HG03108 (cell line): ENCODE results near the gene CPA4.

Experiments used
- ATAC-seq: cut with Tn5 transposase; IDR thresholded peaks from one replicate; pipeline ENCODE4 v1.9.1; 2021; ENCODE audit warnings: moderate library complexity; ENCODE audit not compliant: unreplicated experiment

The CPA4 gene

DNA sequence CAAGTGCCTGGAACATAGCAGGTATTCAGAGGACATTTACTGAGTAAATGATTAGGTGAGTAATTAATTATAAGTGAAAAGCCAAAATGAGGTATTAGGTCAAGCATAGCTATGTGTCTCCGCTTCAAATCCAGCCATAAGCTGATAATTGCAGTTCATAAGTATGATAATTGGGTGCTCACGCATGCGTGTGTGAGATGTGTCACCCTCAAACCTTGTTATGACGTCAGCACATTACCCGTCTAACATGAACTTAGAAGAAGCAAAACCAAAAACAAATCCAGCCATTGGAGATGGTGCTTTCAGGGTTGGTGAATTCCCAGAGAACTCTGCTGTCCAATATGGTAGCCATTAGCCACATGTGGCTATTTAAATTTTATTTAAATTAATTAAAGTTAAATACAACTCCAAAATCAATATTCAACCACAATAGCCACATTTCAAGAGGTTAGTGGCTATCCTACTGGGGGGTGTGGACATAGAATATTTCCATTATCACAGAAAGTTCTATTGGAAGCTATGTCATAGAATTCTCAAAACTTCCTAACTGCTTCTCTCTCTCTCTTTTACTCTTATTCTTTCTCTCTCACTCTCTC is 51.4 kb downstream of the CPA4 start, which contains the start of gene CPA5:
Gene CPA5 (plus strand): TSS at position 546 of the 596 bp plus-strand sequence. CDS start 1,670 bp downstream, outside the sequence.
- no peak for ATAC-seq

DNA sequence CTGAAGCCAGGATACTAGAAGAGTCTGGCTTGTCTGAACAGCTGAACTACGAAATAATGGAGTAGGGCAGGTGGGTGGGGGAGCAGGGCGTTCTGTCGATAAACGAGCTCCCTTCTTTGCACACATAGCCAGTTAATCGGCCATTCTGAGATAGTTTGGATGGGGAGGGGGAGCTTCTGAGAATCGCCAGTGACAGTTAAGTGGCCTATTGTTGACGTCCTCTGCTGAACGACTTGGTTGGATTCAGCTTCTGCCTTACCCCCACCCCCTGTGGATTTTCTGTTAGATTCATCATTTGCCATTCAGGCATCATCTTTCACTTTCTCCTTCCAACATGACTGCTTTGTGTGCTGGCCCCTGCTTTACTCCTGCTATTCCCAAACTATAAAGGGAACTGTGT is 52.2 kb downstream of the CPA4 start:
- no peak for ATAC-seq

DNA sequence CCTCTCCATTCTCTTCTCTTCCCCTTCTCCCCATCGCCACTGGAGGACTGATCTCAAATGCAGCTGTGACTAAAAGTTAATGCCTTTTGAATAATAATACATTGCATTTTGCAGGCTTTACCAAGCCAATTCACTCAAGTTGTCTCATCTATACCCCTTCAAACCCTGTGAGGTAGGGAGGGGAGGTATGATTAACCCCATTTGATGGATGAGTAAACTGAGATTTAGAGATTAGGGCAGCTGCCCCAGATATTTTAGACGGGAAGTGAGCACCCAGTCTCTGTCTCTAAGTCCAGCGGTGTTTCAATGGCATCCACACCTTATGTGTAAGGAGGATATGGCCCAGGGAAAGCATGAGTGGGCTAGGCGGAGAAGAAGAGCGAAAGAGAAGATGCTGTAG is 52.8 kb downstream of the CPA4 start:
- no peak for ATAC-seq

DNA sequence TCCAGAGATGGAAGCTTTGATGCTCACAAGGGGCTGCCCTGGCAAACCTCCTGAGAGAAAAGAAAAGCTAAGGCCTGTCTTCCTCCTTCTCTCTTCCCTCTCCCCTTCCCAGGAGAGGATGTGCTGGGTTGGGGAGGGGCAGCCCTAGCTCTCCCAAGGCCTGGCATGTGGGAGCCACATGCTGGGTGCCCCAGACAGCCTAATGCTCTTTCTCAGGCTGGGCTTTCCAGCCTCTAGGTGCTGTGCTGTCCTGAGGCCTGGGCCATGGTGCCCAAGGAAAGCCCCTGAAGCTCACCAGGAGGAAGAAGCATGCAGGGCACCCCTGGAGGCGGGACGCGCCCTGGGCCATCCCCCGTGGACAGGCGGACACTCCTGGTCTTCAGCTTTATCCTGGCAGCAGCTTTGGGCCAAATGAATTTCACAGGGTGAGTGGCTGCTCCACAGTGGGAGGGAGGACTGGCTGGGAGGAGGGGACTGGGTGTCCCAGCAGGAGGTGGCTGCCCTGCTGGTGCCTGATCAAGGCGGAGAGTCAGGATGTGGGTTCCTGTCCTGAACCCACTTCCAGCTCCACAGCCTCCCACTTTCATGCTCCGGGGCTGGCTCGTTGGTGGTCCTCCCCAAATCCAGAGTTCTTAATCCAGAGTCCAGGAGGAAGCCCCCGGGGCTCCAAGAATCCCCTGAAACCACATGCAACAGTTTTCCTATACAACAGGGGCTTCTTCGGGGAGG is 53.4 kb downstream of the CPA4 start:
- ATAC-seq = no peak

DNA sequence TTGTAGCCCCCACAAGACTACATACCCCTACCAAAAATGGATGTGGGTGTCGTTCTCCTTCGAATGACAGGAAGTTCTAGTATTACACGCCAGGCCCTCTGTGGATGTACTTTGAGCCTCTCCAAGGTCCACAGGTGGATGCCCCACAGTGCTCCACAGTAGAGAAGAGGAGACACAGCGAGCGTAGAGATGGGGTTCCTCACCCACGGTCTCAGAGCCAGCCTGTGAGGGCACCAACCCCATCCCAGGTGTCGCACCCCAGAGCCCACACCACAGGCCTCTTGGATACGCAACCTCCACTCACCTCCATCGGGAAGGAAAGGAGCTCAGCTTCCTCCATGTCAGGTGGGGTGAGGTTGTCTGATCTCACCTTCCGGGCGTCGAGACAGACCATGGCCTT is 54.0 kb downstream of the CPA4 start:
- no peak for ATAC-seq

DNA sequence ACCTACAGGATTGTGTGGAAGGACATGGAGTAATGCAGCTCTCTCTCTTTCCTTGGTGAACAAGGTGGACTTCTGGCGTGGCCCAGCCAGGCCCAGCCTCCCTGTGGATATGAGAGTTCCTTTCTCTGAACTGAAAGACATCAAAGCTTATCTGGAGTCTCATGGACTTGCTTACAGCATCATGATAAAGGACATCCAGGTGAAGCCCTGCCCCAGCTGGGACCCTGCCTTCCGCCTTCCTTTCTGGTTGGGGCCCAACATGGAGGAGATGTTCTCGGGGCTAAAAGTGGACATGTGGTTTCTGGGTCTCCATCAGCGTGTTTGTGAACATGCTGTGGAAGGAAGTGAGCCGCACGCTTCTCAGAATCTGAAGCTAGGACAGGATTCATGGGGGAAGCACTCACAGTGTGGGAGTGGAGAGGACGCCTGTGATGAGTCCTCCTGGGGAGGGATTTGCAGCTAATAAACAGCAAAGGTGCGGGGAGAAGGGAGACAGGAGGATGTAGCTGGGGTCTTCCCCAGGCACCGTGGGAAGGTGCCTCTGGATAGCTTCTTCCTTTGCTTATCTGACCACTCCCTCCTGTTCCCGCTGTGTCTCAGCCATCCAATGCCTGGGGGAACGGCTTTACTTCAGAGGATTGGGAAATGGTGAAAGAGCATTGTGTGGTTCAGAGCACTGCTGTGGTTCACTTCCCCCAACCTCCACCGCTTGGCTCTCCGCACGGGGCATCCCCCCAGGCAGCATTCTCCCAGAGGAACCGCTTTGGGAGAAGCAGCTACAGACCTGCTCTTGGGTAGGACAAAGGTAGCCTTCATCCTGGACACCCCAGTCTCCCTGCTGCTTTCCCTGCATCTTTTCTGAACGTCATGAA is 57.2 kb downstream of the CPA4 start:
- no peak for ATAC-seq

DNA sequence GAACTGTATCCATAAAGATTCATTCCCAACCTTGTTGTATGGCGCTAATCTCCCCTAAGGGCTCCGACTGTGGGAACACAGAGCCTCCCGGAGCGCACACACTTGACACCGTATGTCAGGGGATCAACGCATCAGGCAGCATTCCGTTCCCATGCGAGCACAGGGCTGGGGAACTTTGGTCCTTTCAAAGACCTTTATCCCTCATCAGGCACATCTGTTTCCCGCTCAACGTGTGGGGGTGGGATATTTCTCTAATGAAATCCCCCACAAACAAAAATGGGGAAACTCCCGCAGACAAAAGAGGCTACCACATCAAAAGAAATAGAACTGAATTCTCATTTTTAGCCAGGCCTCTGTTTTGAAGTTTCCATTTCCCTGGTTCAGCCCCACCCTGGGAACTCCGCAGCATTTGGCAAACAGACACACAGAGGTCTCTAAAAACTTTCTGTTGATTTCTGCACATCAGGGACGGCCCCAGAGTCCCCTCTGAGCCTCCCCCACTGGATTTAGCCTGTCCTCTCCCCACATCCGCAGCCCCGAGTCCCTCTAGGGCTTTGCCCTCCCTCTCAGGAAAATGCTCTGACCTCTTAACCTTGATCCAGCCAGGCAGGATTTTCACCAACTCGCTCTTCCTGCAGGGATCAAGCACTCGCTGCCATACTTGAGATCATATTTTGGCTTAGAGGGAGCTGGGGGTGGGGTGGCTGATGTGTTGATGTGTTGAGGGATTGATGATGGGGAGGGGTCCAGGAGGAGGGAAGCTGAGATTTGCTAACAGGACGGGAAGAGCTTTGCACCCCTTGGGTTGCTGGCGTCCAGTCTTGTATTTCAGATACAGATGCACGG is 58.2 kb downstream of the CPA4 start:
- no peak for ATAC-seq

DNA sequence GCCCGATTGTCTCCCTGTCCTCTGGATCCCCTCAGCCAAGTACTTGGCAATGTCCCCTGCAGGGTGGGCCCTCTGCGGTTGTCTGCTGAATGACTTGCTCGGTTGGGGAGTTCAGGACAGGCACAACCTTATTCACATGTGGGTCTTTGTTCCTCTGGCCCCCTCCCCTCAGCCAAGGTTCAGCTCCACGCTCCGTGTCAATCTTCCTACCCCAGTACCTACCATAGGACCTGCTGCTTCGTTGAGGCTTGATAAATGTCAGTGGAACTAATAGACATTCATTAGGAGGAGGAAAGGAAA is 58.8 kb downstream of the CPA4 start:
- no peak for ATAC-seq

DNA sequence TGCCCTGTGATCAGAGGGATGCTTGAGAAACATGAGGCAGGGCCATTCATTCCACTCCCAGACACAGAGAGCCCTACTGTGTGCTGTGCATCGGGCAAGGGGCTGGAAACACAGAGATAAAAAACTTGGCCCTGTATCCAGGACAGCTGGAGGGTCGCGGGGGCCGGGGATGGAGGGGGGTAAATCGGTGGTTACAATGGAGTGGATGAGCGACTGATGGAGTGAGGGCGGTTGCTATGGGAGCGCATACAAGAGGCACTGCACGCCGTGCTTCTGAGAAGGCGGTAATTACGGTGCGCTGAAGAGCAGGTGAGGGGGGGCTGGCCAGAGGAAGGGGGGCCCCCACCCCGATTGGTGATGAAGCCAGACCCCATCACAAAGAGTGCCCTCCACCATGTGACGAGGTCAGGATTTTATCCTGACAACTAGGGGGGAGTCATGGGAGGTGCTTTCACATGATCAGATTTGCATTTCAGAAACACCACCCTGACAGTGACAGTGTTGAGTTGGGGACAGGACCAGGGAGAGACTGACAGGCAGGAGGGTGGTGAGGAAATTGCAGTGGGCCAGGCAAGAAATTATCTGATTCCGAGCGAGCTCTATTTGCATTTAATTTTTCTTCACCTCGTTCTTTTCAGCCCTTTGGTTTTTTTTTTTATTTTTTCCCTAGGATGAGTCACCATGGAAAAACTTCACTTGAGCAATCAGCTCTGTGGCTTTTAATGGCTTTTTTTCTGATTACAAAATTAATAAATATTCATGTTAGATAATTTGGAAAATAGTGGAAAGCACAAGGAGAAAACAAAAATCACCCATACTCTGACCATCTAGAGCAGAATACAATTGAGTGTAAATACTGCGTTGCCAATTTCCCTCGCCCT is 59.5 kb downstream of the CPA4 start:
- no peak for ATAC-seq

DNA sequence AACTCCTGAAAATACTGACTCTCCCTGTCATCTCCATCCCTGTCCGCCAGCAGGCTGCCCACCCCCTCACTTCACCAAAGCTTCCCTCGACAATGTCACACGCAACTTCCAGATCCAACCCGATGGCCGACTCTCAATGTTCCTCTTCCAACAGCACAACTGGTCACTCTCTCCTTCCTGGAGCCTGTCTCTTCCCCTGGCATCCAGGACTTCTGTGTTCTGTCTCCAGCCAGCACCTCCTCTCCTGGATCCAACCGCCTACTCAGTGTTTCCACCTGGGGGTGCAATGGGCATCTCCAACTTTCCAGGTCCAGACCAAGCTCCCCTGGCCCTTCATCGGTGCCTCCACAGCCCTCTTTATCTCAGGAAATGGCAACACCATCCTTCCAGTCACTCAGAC is 60.2 kb downstream of the CPA4 start:
- ATAC-seq = no peak

DNA sequence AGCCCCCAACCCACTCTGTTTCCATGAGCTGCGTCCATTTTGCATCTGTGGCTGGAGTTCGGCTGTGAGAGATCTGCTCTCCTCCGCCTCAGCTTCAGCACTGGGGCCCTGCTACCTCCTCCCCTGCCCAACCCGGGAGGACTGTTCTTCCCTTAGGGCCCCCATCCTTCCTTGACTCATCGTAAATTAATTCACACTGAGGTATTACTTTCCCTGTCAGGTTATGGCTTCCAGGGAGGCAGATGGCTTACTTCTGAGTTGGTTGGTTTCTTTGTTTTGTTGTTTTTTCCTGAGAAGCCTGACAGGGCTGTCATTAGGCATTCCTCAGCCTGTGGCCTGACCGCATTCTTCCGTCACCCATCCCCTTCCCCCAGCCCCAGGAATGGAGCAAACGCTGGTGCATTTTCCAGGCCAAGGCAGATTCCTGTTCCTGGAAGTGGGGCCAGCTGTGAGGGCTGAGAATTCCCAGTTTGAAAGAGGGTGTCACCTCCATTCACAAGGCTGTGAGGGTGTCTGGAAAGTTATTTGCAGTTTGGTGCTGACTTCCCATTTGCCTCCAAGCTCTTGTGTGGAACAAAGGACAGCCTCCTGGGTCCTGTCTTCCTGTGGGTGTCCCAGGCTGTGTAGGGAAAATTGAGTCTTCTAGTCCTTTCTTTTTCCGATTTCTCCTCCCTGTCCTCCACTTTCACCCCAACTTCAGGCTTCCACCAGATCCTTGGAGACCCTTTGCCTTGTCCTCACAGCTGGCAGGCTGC is 63.3 kb downstream of the CPA4 start:
- ATAC-seq = no peak

DNA sequence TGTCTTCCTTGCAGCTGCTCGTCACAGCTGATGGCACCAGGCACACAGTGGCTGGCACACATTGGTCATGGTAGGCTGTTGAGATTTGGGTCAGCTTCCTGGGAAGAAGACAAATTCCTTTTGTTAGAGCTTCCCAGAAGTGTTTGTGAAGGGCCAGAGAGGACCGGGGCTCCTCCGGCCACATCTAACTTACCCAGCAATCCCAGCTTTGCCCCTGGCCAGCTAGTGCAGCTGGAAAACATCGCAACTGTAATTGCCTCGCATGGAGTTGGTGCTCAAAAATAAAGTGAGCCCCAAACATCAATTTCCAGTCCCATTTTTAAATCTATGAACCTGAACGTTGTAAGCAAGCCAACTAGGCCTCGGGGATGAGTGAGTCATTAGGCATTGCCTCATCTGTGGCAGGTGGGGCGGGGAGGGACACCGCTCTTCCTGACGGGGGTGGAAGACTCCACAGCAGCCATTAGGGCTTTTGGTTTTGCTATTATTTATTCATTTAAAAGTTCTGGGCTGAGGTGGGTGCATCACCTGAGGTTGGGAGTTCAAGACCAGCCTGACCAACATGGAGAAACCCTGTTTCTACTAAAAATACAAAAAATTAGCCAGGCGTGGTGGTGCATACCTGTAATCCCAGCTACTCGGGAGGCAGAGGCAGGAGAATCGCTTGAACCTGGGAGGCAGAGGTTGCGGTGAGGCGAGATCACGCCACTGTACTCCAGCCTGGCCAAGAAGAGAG is 64.1 kb downstream of the CPA4 start:
- ATAC-seq = no peak

DNA sequence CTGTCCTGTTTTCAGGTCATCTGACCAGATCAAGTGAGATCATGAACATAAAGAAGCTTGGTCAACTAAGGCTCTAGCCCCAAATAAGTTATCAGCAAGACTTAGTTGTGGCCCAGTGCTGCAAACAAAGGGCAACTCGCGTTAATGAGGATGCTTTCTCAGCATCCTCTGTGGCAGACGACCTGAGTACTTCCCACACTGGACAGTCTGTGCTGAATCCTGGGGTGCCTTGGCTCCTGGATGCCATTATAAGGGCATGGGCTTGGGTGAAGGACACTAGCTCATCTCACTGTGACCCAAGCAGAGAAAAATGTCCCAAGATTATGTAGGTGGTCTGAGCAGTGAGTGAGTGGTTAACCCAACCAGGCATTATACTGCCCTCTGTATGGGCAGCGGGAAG is 65.5 kb downstream of the CPA4 start:
- no peak for ATAC-seq

DNA sequence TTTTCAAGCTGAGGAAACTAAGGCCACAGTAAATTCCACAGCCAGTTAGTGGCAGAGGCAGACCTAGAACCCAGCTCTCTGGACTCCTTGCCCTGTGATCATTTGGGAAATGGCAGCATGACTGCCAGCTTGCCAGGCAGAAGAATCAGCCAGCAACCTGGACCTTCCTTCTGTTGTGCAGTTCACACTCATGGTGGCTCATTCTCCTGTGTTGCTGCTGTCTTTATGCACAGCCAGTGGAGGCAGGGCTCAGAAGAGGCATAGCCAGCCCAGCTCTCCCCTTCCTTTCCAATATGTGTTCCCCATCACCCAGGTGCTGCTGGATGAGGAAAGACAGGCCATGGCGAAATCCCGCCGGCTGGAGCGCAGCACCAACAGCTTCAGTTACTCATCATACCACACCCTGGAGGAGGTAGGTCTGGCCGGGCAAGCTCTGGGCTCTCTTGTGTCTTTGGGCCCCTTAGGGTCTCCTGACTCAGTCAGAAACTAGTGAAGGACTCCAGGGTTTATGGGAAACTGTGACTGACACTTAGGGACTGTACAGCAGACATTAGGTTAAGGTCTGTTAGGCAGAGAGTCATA is 66.4 kb downstream of the CPA4 start:
- ATAC-seq = no peak

DNA sequence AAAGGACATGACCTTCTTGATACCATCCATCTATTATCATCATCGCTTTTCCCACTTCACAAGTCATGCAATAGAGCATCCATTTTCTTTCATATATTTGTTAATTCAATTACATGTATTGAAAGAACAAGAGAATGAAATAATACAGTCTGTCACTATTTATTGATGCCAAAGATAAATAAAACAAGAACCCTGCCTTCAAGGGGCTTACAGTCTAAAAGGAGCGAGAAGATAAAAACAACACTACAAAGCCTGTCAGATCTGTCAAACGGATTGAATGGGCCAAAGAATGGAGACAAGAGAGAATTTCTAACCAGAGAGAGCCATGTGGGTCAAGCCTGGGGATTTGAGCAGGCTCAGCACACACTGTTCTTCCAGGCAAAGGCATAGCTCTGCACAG is 67.6 kb downstream of the CPA4 start:
- ATAC-seq = no peak

DNA sequence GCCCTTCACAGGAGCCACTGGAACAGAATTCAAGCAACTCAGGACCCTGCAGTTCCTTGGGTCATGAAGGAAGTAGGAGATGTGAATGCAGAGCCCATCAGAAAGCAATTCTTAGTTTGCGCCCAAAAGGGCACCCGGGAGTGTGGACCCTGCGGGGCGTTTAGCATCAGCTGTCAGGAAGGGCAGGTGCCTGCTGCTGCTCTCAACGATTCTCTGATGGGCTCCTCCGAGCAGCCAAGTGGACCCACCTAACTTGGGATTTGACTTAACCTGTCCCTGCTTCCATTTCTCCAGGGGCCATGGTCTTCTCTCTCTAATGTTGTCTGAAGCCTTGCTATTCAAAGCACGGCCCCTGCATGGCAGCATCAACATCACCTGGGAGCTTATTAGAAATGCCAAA is 68.7 kb downstream of the CPA4 start:
- no peak for ATAC-seq

DNA sequence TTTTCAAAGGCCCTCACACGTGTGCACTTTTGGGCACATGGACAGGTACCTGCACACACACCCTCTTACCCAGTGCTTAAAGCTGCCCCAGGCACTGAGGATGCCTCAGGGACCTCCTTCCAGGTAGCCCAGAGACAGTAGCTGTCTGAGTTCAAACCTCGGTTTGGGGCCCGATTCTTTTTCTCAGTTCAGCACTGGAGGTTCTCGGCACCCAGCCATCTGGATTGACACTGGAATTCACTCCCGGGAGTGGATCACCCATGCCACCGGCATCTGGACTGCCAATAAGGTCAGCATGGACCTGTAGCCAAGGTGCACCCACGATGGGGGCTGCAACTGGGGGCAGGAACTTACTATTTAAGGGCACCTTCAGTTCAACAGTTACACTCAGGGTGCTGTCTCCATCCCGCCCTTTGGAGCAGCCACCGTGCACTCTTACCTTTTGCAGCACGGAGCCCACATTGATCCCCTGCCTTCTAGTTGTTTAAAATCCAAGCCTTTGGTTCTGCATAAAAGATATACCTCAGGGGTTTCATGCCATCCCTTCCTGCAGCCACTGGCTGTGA is 69.4 kb downstream of the CPA4 start:
- no peak for ATAC-seq
